ENCODE data around the gene PDE8B.

Gene PDE8B

DNA sequence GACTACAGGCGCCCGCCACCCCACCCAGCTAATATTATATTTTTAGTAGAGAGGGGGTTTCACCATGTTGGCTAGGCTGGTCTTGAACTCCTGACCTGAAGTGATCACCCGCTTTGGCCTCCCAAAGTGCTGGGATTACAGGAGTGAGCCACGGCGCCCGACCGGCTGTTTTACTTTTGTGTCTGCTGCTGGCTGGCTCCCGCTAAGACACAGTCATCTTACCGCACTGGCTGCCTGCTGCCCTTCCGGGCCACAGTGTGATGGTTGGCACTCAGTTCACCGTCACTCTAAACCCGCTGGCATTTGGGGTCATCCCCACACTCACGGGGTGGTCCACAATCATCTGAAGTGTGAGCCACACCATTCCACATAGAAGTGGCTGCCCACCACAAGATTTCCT is 188.0 kb downstream of the PDE8B start:
- no peak for DNase-seq (ENCODE audit: low read depth in 2 of 2)

DNA sequence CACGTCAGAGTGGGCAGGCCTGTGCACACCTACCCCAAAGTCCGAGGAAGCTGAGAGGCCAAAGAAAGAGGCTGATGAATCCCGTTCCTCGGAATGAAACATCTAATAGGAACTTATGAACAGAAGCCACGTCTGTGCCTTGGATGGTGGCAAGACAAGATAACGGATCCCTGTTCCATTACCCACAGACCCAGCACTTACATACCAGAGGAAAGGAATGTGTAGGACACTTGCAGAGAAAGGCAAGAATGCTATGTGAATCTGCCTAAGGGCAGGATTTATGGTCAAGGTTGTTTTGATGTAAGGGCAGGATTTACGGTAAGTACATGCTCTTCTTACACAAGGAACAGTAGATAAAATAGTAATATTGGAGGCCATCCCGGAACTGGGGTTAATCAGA is 188.4 kb downstream of the PDE8B start:
- DNase-seq (ENCODE audit: low read depth in 2 of 2) = no peak

DNA sequence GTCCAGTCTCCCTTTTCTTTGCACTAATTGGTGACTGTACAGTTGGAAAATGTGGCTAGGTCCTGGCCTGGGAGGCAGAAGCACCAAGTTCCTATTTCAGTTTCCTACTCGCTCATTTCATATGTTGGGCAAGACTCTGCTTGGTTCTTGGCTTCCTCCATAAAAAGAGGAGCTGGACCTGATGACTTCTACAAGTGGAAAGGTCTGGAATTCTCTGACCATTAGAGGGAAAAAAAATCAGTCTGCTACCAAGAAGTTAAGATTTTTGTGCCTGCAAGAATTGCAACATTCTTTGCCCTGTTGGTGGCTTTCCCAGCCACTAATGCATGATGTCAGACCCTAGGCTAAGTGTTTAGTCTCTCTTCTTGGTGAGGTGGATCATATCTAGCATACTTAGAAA is 190.2 kb downstream of the PDE8B start:
- no peak for DNase-seq (ENCODE audit: low read depth in 2 of 2)

DNA sequence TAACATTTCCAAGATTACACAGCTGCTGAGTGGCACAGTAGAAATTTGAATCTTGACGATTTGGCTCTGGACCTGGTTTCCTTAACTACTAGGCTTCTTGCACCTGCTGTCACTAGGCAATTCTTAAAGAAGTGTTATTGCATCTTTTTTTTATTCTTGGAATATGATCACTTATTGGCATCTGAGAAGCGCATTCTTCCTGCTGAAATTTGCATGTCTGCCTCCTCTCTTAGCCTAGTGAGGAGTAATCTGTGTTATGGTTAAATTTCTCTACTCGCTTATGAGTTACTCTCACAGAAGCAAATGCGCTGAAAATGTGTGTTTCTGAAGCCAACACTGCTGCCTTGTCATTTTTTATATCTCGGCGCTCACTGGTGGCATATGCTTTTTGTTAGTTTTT is 192.3 kb downstream of the PDE8B start:
- no peak for DNase-seq (ENCODE audit: low read depth in 2 of 2)

DNA sequence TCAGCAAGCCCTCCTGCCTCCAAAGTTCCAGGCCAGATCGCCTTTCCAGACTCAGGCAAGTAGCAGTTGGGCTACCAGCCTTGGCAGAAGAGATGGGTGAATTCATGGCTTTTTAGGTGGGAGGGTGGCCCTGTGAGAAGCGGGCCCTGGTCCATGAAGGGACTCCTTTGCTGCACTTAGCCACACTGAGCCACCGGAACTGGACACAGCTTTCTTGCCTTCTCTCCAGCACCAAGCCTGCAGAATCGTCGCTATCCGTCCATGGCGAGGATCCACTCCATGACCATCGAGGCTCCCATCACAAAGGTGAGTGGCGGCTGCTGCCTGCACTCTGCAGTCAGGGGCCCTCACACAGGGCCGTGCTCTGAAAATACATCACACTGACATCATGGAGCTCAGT is 196.7 kb downstream of the PDE8B start:
- no peak for DNase-seq (ENCODE audit: low read depth in 2 of 2)

DNA sequence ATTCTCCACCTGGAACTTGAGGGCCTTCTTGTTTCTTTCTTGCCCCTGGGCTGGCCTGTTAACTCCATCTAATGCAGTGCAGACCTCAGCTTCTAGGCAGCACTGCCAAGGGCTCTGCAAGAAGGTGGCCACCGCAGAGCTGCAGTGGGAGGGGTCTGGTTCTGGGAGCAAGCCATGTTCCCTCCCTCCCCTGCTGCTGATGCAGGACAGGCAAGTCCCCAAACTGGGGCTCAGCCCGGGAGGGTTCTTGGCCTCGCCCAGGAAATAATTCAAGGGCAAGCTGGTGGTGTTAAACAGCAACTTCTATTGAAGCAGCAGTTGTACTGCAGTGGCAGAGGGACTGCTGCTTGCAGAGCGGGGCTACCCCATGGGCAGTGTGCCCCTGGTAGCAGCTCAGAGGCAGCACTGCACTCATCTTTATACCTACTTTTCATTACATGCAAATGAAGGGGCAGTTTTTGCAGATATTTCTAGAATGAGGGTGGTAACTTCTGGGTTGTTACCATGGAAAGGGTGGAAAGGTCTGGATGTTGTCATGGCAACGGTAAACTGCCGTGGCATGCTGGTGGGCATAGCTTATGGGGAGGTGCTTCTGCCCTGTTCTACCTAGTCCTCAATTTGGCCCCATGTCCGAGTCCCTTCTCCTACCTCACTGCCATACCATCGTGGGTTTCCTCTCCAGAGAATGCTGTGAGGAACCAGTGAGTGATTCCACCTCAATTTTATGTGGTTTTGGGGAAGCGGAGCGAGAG is 199.6 kb downstream of the PDE8B start:
- DNase-seq (ENCODE audit: low read depth in 2 of 2) = no peak

DNA sequence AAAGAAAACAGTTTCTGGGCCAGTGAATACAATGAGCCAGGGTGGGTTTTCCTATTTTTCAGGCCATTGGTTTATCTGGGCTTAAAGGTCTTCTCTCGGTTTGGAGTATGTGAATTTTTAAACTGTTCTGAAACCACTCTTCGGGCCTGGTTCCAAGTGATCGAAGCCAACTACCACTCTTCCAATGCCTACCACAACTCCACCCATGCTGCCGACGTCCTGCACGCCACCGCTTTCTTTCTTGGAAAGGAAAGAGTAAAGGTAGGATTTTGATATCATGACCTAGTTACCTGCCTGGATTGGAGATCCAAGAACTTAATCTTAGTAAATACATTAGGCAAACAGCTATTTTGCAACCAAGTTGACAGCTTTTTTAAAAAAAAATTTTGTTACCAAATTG is 202.6 kb downstream of the PDE8B start:
- no peak for DNase-seq (ENCODE audit: low read depth in 2 of 2)

DNA sequence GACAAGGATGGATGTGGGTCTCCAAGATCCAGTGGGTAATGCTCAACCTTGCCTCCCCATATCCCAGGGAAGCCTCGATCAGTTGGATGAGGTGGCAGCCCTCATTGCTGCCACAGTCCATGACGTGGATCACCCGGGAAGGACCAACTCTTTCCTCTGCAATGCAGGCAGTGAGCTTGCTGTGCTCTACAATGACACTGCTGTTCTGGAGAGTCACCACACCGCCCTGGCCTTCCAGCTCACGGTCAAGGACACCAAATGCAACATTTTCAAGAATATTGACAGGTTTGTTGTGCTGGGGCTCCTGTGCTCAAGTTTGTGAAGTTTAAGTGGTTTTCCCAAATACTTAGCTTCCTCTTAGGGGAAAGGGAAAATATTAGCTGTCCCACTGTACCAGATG is 207.7 kb downstream of the PDE8B start:
- no peak for DNase-seq (ENCODE audit: low read depth in 2 of 2)

DNA sequence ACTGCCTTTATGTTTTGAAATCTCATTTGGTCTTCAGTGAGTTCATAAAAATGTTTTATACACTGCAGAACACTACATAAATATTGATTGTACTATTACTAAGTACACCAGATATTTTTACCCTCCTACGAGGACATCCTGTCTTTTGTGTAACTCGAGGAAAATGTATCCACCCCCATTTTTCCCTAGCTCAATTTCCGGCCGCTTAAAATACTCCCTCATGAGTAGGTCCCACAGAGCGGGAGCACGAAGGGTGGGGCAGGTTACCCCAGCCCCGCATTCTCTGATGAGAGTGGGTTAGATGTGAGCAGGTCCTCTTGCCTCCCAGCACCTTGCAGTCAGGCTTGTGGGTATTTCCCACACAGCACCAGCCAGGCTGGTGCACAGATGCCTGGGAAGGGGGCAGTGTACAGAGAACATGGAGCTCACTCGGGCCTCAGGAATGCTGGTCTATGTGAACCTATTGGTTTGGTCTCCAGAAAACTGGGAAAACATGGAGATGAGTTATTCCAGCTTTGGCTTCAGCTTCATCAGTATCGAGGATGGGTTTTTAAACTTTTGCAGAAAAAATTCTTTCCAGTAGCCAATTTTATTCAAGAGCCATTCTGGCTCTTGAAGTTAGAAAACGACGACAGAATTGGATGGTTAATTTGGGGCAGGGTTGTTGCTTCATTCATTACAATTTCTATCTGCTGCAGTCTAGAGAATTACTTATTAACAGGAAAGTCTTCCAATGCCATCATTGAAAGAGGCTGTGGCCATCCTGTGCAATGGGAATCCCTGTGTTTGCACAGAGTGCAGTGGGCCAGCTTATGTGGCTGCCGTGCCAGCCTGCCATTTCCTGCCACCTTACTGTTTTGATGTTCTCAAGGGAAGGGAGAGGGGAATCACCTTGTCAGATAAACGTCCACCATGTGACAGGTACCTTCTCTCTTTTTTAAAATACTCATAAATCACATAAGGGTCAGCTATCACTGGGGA is 208.4 kb downstream of the PDE8B start:
- no peak for DNase-seq (ENCODE audit: low read depth in 2 of 2)

DNA sequence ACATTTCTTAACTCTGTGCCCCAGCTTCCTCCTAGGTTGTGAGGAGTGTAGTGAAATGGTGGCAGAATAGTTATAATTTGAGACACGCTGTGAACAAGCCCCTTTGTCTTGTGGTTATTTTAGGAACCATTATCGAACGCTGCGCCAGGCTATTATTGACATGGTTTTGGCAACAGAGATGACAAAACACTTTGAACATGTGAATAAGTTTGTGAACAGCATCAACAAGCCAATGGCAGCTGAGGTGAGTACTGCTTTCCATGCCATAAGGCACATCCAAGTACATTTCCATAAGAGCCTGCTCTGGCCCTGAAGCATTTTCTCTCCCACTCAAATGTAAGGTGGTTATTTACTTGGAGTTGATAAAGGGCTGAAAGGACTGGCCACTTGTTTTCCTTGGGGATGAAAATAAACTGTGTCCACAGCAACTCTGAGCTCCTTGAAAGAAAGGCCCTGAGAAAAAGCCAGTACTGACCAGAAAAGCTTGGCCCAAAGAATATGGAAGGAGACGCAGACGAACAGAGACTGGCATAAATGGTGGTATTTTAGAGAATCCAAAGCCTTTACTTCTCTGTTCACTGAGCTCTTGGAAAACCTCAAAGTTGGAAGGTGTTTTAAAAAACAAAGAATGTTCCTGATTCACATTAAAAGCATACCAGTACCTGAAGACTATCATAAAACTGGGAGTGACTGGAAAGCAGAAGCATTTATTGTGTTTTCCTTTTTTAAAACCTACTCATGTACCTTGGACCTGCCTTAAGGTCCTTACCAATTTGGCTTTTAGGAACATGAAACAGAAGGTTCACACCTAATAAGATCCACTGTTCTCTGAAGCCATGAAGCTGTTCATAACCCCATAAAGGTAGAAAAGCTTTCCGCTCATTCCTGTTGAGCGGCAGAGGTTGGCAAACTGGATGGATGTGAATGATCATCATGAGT is 209.4 kb downstream of the PDE8B start:
- no peak for DNase-seq (ENCODE audit: low read depth in 2 of 2)

DNA sequence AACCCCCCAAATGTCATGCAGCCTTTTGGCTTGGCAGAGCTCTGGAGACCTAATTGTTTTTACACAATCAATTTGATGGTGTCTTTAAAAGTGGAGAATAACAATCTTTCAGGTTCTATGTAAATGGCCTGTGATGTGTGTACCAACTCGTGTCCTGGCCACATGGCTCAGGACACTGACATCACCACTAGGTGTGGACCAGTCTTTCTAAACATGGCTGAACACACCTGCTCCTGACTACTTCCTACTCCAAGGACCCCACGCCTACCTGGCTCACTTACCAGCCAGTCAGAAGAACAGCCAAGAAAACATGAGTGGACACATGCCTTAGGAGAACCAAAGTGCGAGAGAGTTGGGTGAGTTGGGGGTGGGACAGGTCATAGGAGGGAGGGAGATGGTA is 210.5 kb downstream of the PDE8B start:
- no peak for DNase-seq (ENCODE audit: low read depth in 2 of 2)

DNA sequence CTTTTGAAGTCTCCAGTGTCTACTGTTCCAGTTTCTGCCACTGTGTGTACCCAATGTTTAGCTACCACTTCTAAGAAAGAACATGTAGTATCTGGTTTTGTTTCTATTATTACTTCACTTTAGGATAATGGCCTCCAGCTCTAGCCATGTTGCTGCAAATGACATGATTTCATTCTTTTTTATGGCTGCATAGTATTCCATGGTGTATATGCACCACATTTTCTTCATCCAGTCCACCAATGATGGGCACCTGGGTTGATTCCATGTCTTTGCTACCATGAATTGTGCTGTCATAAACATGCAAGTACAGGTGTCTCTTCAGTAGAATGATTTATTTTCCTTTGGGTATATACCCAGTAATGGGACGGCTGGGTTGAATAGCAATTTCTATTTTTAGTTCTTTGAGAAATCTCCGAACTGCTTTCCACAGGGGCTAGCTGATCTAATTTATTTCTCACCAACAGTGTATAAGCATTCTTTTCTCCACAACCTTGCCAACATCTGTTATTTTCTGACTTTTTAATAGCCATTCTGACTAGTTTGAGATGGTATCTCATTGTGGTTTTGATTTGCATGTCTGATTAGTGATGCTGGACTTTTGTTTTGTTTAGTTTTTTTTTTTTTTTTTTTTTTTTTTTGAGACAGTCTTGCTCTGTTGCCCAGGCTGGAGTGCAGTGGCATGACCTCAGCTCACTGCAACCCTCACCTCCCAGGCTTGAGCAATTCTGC is 212.7 kb downstream of the PDE8B start:
- DNase-seq (ENCODE audit: low read depth in 2 of 2) = no peak

DNA sequence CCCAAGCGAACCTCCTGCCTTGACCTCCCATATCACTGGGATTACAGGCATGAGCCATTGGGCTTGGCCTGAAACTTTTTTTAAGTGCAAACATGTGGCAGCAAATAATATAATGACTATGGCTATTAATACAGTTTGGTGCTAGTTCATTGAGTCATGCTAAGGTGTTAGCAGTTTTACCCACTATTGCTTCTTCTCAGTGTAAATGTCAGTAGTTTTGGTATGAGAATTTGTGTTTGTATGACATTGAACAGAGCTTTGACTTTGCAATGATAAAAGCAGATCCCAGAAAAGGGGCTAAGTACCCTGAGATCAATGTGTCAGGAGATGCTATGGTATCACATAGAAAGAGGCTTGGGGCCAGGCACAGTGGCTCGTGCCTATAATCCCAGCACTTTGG is 214.4 kb downstream of the PDE8B start:
- no peak for DNase-seq (ENCODE audit: low read depth in 2 of 2)

DNA sequence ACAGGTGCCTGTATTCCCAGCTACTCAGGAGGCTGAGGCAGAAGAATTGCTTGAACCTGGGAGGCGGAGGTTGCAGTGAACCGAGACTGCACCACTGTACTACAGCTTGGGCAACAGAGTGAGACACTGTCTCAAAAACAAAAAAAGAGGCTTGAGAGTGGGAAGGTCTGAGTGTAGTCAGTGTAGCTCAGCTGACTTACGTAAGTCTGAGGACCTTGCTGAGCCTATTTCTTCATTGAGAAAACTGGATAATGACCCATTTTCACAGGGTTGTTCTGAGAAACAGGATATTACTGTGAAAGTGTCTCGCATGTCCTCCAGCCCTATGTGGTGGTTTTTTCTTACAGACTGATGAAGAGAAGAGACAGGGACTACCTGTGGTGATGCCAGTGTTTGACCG is 214.9 kb downstream of the PDE8B start:
- DNase-seq (ENCODE audit: low read depth in 2 of 2) = no peak

DNA sequence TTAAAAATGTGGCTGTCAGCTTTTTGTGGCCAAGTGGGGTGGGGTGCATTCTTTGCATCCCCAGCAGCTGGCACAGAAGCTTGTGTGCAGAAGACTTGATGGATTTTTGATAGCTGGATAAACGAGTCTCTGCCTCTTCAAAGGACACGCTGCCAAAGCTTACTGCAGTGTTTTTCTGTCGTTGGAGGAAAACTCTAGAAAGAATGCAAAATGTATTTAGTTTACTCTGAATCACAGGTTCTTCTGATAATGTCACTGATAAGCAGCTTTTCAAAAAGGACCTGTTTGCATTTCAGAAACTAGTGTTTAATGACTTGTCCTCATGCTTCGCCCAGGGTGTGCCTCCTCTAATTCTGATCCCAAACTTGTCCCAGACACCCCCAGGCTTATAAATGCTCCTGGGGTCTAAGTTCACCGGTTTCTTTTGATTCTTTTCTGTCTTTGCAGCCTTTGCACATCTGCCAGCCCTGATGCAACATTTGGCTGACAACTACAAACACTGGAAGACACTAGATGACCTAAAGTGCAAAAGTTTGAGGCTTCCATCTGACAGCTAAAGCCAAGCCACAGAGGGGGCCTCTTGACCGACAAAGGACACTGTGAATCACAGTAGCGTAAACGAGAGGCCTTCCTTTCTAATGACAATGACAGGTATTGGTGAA is 215.6 kb downstream of the PDE8B start:
- no peak for DNase-seq (ENCODE audit: low read depth in 2 of 2)

DNA sequence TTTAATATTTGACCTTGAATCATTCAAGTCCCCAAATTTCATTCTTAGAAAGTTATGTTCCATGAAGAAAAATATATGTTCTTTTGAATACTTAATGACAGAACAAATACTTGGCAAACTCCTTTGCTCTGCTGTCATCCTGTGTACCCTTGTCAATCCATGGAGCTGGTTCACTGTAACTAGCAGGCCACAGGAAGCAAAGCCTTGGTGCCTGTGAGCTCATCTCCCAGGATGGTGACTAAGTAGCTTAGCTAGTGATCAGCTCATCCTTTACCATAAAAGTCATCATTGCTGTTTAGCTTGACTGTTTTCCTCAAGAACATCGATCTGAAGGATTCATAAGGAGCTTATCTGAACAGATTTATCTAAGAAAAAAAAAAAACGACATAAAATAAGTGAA is 216.2 kb downstream of the PDE8B start:
- DNase-seq (ENCODE audit: low read depth in 2 of 2) = no peak

DNA sequence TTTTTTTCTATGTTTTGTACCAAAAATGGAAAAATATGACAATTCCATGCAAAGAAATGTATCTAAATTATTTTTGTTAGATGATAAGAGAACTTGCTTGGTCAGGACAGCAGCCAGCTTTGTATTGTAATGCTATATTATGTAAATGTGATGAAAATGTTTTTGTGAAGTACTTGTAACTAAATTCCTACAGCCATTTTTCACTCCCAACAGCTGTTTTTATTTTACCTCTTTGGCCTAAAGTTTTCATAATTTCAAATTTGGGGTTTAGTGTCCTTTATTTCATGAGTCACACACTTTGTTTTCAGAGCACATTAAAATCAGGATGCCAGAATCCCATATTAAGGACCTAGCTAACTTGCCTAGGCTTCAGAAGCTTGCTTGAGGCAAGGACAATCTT is 217.5 kb downstream of the PDE8B start:
- DNase-seq (ENCODE audit: low read depth in 2 of 2) = no peak

DNA sequence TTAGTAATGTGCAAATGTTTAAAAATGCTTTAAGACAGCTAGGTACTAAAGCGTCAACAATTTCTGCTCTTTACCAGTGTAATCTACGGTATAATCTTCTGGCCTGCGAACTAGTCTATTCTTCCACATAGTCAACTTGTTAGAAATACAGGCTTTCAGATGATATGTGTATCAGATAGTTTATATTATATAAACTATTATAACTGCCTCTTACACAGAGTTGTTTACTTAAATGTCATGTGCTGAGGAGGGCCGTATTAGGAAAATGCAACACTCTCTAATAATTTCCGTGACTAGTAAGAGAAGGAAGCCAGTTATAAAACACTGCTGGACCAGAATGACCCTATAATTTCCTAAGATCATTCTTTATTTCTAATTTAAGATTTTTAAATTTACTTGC is 218.0 kb downstream of the PDE8B start:
- DNase-seq (ENCODE audit: low read depth in 2 of 2) = no peak

DNA sequence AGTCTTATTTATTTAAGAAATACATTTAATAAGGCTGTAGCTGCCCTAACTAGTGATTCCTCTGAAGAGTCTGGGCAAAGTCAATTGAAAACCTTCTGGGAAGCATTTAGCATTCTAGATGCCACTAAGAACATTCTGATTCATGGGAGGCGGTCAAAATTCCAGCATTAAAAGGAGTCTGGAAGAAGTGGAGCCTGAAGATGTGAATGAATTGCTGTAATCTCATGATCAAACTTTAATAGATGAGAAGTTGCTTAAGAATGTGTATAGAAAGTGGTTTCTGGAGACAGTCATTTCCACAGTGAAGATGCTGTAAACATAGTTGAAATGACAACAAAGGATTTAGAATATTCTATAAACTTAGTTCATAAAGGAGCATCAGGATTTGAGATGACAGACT is 220.2 kb downstream of the PDE8B start:
- DNase-seq (ENCODE audit: low read depth in 2 of 2) = no peak

DNA sequence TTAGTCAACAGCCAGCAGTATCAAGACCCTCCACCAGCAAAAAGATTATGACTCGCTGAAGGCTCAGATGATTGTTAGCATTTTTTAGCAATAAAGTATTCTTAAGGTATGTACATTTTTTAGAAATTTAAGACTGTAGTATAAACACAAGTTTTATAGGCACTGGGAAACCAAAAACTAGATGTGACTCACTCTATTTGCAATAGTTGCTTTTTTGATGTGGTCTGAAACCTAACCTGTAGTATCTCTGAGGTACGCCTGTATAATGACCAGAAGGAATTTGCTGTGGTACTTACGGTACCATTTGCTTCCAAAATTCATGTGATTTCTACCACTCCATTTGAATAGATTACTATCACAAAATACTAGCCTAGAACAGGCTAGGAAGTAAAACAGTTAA is 220.8 kb downstream of the PDE8B start:
- no peak for DNase-seq (ENCODE audit: low read depth in 2 of 2)

DNA sequence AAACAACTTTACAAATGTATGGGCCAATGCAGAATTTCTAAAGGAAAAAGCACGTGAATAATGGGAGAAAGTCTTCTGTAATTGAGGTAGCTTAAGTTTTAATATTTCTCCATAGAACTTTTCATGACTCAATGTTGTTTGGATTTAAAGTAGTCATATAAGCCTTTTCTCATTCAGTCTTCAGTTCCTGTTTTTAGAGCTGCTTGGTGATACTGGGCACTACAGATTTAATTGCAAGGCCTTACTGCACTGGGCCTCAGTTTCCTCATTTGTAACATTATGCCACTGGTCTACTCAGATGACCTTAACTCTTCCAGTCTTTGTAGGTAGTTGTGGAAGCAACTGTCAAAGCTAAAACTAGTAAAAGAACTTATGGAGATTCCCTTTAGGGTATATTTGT is 221.2 kb downstream of the PDE8B start:
- DNase-seq (ENCODE audit: low read depth in 2 of 2) = no peak
